GM23338 (cell line): ENCODE results near the gene SMURF1. TPM values are rescaled to one million over a fixed set of nuclear protein-coding genes. Genes with fewer than 3 reads are reported as not detected.

Experiments
- ATAC-seq: fragments of 200-7000 bp; cut with Tn5 transposase; 3 replicates; pipeline ENCODE4 v1.9.1; 2020
- DNase-seq: peaks from one replicate; pipeline ENCODE4 v3.0.0-alpha.2; 2015; ENCODE audit warnings: low spot score
- H2AFZ ChIP-seq: fragments of 200-600 bp; sonication (generic); 2 replicates; pipeline ENCODE4 v1.8.0; 2016; ENCODE audit warnings: antibody characterized with exemption, mild to moderate bottlenecking, moderate library complexity
- H3F3A ChIP-seq: fragments of 200-600 bp; sonication (generic); replicated peaks from 2 replicates; pipeline ENCODE4 v1.8.0; 2017; ENCODE audit warnings: antibody characterized with exemption, mixed run types, low read depth
- H3K27ac ChIP-seq: fragments of 200-600 bp; sonication (generic); 2 replicates; pipeline ENCODE4 v1.6.1; 2016; ENCODE audit warnings: low read depth
- H3K27me3 ChIP-seq: fragments of 200-600 bp; sonication (generic); 2 replicates; pipeline ENCODE4 v1.8.0; 2016; ENCODE audit warnings: mild to moderate bottlenecking, mixed run types, moderate library complexity; ENCODE audit not compliant: insufficient read depth
- H3K36me3 ChIP-seq: fragments of 200-600 bp; sonication (generic); 2 replicates; pipeline ENCODE4 v1.8.0; 2016; ENCODE audit warnings: mild to moderate bottlenecking; ENCODE audit not compliant: insufficient read depth
- H3K4me1 ChIP-seq: fragments of 200-600 bp; sonication (generic); 2 replicates; pipeline ENCODE4 v1.8.0; 2016; ENCODE audit warnings: mild to moderate bottlenecking, moderate library complexity; ENCODE audit not compliant: insufficient read depth
- H3K4me2 ChIP-seq: fragments of 200-600 bp; sonication (generic); 2 replicates; pipeline ENCODE4 v1.7.1; 2017; ENCODE audit warnings: mixed run types
- H3K4me3 ChIP-seq: fragments of 200-600 bp; sonication (generic); 2 replicates; pipeline ENCODE4 v1.6.1; 2016; ENCODE audit warnings: mixed run types
- H3K79me2 ChIP-seq: fragments of 200-600 bp; sonication (generic); replicated peaks from 2 replicates; pipeline ENCODE4 v1.8.0; 2017; ENCODE audit warnings: mild to moderate bottlenecking; ENCODE audit not compliant: insufficient read depth
- H3K9me2 ChIP-seq: fragments of 200-600 bp; sonication (generic); 2 replicates; pipeline ENCODE4 v1.8.0; 2017; ENCODE audit not compliant: insufficient read depth
- H4K20me1 ChIP-seq: fragments of 200-600 bp; sonication (generic); replicated peaks from 2 replicates; pipeline ENCODE4 v1.8.0; 2017; ENCODE audit warnings: mild to moderate bottlenecking; ENCODE audit not compliant: insufficient read depth
- H3K27ac Mint-ChIP-seq: 2 replicates; pipeline ENCODE4 v1.8.0; 2020; ENCODE audit warnings: inconsistent platforms, mild to moderate bottlenecking, moderate library complexity, mixed read lengths
- H3K27me3 Mint-ChIP-seq: 3 replicates; pipeline ENCODE4 v1.8.0; 2022; ENCODE audit warnings: low read depth, mild to moderate bottlenecking, moderate library complexity, mixed read lengths, inconsistent platforms; ENCODE audit not compliant: insufficient read depth, poor library complexity
- H3K36me3 Mint-ChIP-seq: 3 replicates; pipeline ENCODE4 v1.8.0; 2021; ENCODE audit warnings: low read depth, mild to moderate bottlenecking, inconsistent platforms, moderate library complexity, mixed read lengths
- H3K4me1 Mint-ChIP-seq: 3 replicates; pipeline ENCODE4 v1.8.0; 2020; ENCODE audit warnings: mild to moderate bottlenecking, inconsistent platforms, mixed read lengths
- H3K4me3 Mint-ChIP-seq: 3 replicates; pipeline ENCODE4 v1.8.0; 2021; ENCODE audit warnings: moderate library complexity, mild to moderate bottlenecking, inconsistent platforms, mixed read lengths
- H3K9me3 Mint-ChIP-seq: 3 replicates; pipeline ENCODE4 v1.8.0; 2020; ENCODE audit warnings: moderate library complexity, mild to moderate bottlenecking, inconsistent platforms, mixed read lengths
- CREB1 ChIP-seq: fragments of 250-450 bp; sonication (Bioruptor Pico); IDR thresholded peaks from 2 replicates; pipeline ENCODE4 v1.5.0; 2020; ENCODE audit warnings: low read depth, mild to moderate bottlenecking, moderate library complexity
- CTCF ChIP-seq, 2 experiments: fragments of 200-600 bp in 1 of 2; sonication (generic) in 1 of 2; conservative IDR thresholded peaks; 2 replicates each; pipeline versions ENCODE4 v1.5.1 to v1.6.1; 2016 to 2017; ENCODE audit warnings: antibody characterized with exemption in 2 of 2, low read depth in 2 of 2, mild to moderate bottlenecking in 2 of 2, moderate library complexity in 1 of 2
- ETS1 ChIP-seq: IDR thresholded peaks from 2 replicates; pipeline ENCODE4 v1.6.1; 2016; ENCODE audit warnings: antibody characterized with exemption
- NANOG ChIP-seq: IDR thresholded peaks from 2 replicates; pipeline ENCODE4 v1.6.1; 2016; ENCODE audit warnings: antibody characterized with exemption, borderline replicate concordance
- POLR2AphosphoS5 ChIP-seq: IDR thresholded peaks from 2 replicates; pipeline ENCODE4 v1.6.1; 2016; ENCODE audit warnings: antibody characterized with exemption, low read depth
- REST ChIP-seq: IDR thresholded peaks from one replicate; pipeline ENCODE4 v1.6.1; 2018; ENCODE audit warnings: antibody characterized with exemption; ENCODE audit not compliant: unreplicated experiment
- STAT1 ChIP-seq: IDR thresholded peaks from one replicate; pipeline ENCODE4 v1.6.1; 2016; ENCODE audit warnings: antibody characterized with exemption; ENCODE audit not compliant: unreplicated experiment
- ZNF114 ChIP-seq: fragments of 250-450 bp; sonication (Bioruptor Pico); IDR thresholded peaks from 2 replicates; pipeline ENCODE4 v1.5.0; 2020; ENCODE audit warnings: mild to moderate bottlenecking, moderate library complexity
- ZNF331 ChIP-seq: fragments of 250-450 bp; sonication (Bioruptor Pico); IDR thresholded peaks from 2 replicates; pipeline ENCODE4 v1.5.0; 2020; ENCODE audit warnings: low read depth, mild to moderate bottlenecking, moderate library complexity
- polyA plus RNA-seq: library from polyadenylated mRNA; unstranded; fragments of >200 nt; fragmentation: Nextera tagmentation; extraction: Ambion mirVana; gene quantifications from 2 replicates; pipeline ENCODE4 v1.2.1, GENCODE V29; 2016
- total RNA-seq: library from RNA; depleted of rRNA; stranded (reverse); fragments of >200 nt; shearing (Covaris generic); gene quantifications from 2 replicates; pipeline ENCODE4 v1.2.3, GENCODE V29; 2014

Gene SMURF1
- total and polyA plus RNA-seq, 2 experiments from 2014 or later, result 5.8 to 23.9 TPM

- Histone ChIP-seq H3K4me3 (no peak overlapping the region), H3K27me3 (no peaks in the 10 kb centered on the region), H3F3A (no peaks in the 10 kb centered on the region), H3K4me1 (no peaks in the 10 kb centered on the region), H2AFZ (no peak overlapping the region), H3K79me2 (no peaks in the 10 kb centered on the region), H3K36me3 (peaks cover 45% of the 10 kb centered on the region), H3K9me2 (no peaks in the 10 kb centered on the region), H3K4me2 (no peak overlapping the region), H4K20me1 (no peaks in the 10 kb centered on the region; the same call in 1 of the 2 replicates), H3K27ac (no peak overlapping the region)
- Mint-ChIP-seq H3K27ac (no peak overlapping the region), H3K9me3 (no peaks in the 10 kb centered on the region), H3K4me1 (peaks cover 8% of the 10 kb centered on the region), H3K4me3 (no peak overlapping the region), H3K36me3 (peaks cover 92% of the 10 kb centered on the region), H3K27me3 (peaks cover 14% of the 10 kb centered on the region)
- no peak for TF ChIP-seq CREB1
- no peak for TF ChIP-seq ZNF331 (CRISPR knock-in tag)
- no peak for TF ChIP-seq CTCF (conservative IDR thresholded peaks at IDR 0.05; ENCODE audit: low read depth in 2 of 2)
- TF ChIP-seq POLR2AphosphoS5, result no peak
- DNase-seq (no peak), ATAC-seq (no peak)
Measured at GRCh38 chr7:99032928-99033327, 111.0 kb downstream of the SMURF1 start.

GRCh38 chr7:99031496-99031895 lies 112.4 kb downstream of the SMURF1 start:
- no peaks in the 10 kb centered on the region for H3K27me3 ChIP-seq
- H3K27ac ChIP-seq, result no peak overlapping the region
- TF ChIP-seq NANOG, result no peak
- TF ChIP-seq ETS1, result no peak
- no peak for TF ChIP-seq POLR2AphosphoS5
- no peak for TF ChIP-seq CREB1
- TF ChIP-seq STAT1, result no peak
- no peak for TF ChIP-seq ZNF114 (CRISPR knock-in tag)
- Mint-ChIP-seq H3K4me1 (peaks cover 11% of the 10 kb centered on the region), H3K36me3 (peaks cover 84% of the 10 kb centered on the region), H3K4me3 (no peak overlapping the region), H3K9me3 (no peaks in the 10 kb centered on the region), H3K27me3 (peaks cover 14% of the 10 kb centered on the region), H3K27ac (no peak overlapping the region)
- no peaks in the 10 kb centered on the region for H3K9me2 ChIP-seq
- H4K20me1 ChIP-seq, result peaks cover 7% of the 10 kb centered on the region; the same call in 1 of the 2 replicates
- H3K36me3 ChIP-seq, result peaks cover 45% of the 10 kb centered on the region
- DNase-seq, result no peak
- H3K79me2 ChIP-seq, result no peaks in the 10 kb centered on the region
- no peak overlapping the region for H3K4me2 ChIP-seq
- H3K4me3 ChIP-seq, result no peak overlapping the region
- no peak overlapping the region for H2AFZ ChIP-seq
- ATAC-seq, result no peak
- no peaks in the 10 kb centered on the region for H3F3A ChIP-seq
- no peaks in the 10 kb centered on the region for H3K4me1 ChIP-seq

GRCh38 chr7:99030951-99031350 lies 113.0 kb downstream of the SMURF1 start:
- H3F3A ChIP-seq, result no peaks in the 10 kb centered on the region
- H3K27me3 Mint-ChIP-seq, result peaks cover 9% of the 10 kb centered on the region
- no peak overlapping the region for H2AFZ ChIP-seq
- H3K36me3 ChIP-seq, result peaks cover 41% of the 10 kb centered on the region
- H3K27ac Mint-ChIP-seq, result no peak overlapping the region
- no peak overlapping the region for H3K4me3 ChIP-seq
- H3K27me3 ChIP-seq, result no peaks in the 10 kb centered on the region
- H3K4me3 Mint-ChIP-seq, result no peak overlapping the region
- no peak overlapping the region for H3K4me2 ChIP-seq
- H3K79me2 ChIP-seq, result no peaks in the 10 kb centered on the region
- peaks cover 11% of the 10 kb centered on the region; the same call in 1 of the 2 replicates for H4K20me1 ChIP-seq
- DNase-seq, result no peak
- no peak for ATAC-seq
- no peaks in the 10 kb centered on the region for H3K9me3 Mint-ChIP-seq
- no peak overlapping the region for H3K27ac ChIP-seq
- H3K9me2 ChIP-seq, result no peaks in the 10 kb centered on the region
- H3K4me1 ChIP-seq, result no peaks in the 10 kb centered on the region
- H3K36me3 Mint-ChIP-seq, result peaks cover 79% of the 10 kb centered on the region
- peaks cover 11% of the 10 kb centered on the region for H3K4me1 Mint-ChIP-seq
- no peak for TF ChIP-seq REST
- TF ChIP-seq POLR2AphosphoS5, result no peak
- TF ChIP-seq ETS1, result no peak
- no peak for TF ChIP-seq ZNF331 (CRISPR knock-in tag)
- TF ChIP-seq CTCF (conservative IDR thresholded peaks at IDR 0.05; ENCODE audit: low read depth in 2 of 2), result no peak
